H9 (cell line): Measurements from ENCODE around the gene GRB7. TPM values are rescaled to one million over a fixed set of nuclear protein-coding genes. Genes with fewer than 3 reads are reported as not detected.
A peak's percentile ranks its signal among the peaks of the same experiment; 100 is the strongest.

Experiments
- DNase-seq: peaks from one replicate; pipeline ENCODE4 v3.0.0-alpha.2; 2017
- H2AFZ ChIP-seq: one replicate; pipeline ENCODE4 v1.6.1; 2013; ENCODE audit warnings: mild to moderate bottlenecking, low read length, control low read depth, moderate library complexity
- H2AK5ac ChIP-seq: 2 replicates; pipeline ENCODE4 v1.6.1; 2013; ENCODE audit warnings: low read length, control low read depth, mixed read lengths; ENCODE audit not compliant: insufficient read length
- H2BK120ac ChIP-seq: one replicate; pipeline ENCODE4 v1.6.1; 2013; ENCODE audit warnings: low read depth, mild to moderate bottlenecking, low read length, control low read depth, inconsistent platforms; ENCODE audit not compliant: poor library complexity, severe bottlenecking
- H2BK12ac ChIP-seq: 2 replicates; pipeline ENCODE4 v1.6.1; 2013; ENCODE audit warnings: low read length, control low read depth, mixed read lengths, low read depth; ENCODE audit not compliant: insufficient read length
- H2BK15ac ChIP-seq: 2 replicates; pipeline ENCODE4 v1.6.1; 2013; ENCODE audit warnings: low read depth, low read length, control low read depth
- H2BK20ac ChIP-seq: one replicate; pipeline ENCODE4 v1.6.1; 2013; ENCODE audit warnings: low read depth, mild to moderate bottlenecking, low read length, control low read depth, inconsistent platforms; ENCODE audit not compliant: poor library complexity, severe bottlenecking
- H2BK5ac ChIP-seq: 2 replicates; pipeline ENCODE4 v1.6.1; 2013; ENCODE audit warnings: low read length, control low read depth, mixed read lengths; ENCODE audit not compliant: insufficient read length
- H3K14ac ChIP-seq: 2 replicates; pipeline ENCODE4 v1.6.1; 2013; ENCODE audit warnings: low read length, control low read depth; ENCODE audit not compliant: insufficient read depth
- H3K18ac ChIP-seq: 2 replicates; pipeline ENCODE4 v1.6.1; 2013; ENCODE audit warnings: low read depth, mild to moderate bottlenecking, mixed read lengths, low read length, control low read depth; ENCODE audit not compliant: insufficient read length
- H3K23ac ChIP-seq: 2 replicates; pipeline ENCODE4 v1.6.1; 2013; ENCODE audit warnings: low read length, control low read depth, mixed read lengths, low read depth; ENCODE audit not compliant: insufficient read length
- H3K23me2 ChIP-seq: 2 replicates; pipeline ENCODE4 v1.6.1; 2013; ENCODE audit warnings: low read depth, mild to moderate bottlenecking, mixed read lengths, low read length, control low read depth; ENCODE audit not compliant: insufficient read length, poor library complexity, severe bottlenecking
- H3K27ac ChIP-seq: 2 replicates; pipeline ENCODE4 v1.5.1; 2013; ENCODE audit warnings: low read length, control low read depth, mixed read lengths, low read depth; ENCODE audit not compliant: insufficient read length
- H3K27me3 ChIP-seq: 2 replicates; pipeline ENCODE4 v1.6.1; 2013; ENCODE audit warnings: low read length, control low read depth, inconsistent platforms; ENCODE audit not compliant: insufficient read depth
- H3K4ac ChIP-seq: 2 replicates; pipeline ENCODE4 v1.6.1; 2013; ENCODE audit warnings: low read depth, mild to moderate bottlenecking, control low read depth, inconsistent platforms, low read length, moderate library complexity
- H3K4me1 ChIP-seq: 2 replicates; pipeline ENCODE4 v1.6.1; 2013; ENCODE audit warnings: low read length, control low read depth, inconsistent platforms; ENCODE audit not compliant: insufficient read depth
- H3K4me2 ChIP-seq: 2 replicates; pipeline ENCODE4 v1.6.1; 2013; ENCODE audit warnings: low read length, control low read depth, mixed read lengths; ENCODE audit not compliant: insufficient read length, insufficient read depth
- H3K56ac ChIP-seq: 2 replicates; pipeline ENCODE4 v1.6.1; 2013; ENCODE audit warnings: low read depth, mild to moderate bottlenecking, mixed read lengths, low read length, control low read depth; ENCODE audit not compliant: insufficient read length
- H3K79me1 ChIP-seq: 2 replicates; pipeline ENCODE4 v1.6.1; 2013; ENCODE audit warnings: low read depth, mild to moderate bottlenecking, moderate library complexity, low read length, control low read depth, inconsistent platforms; ENCODE audit not compliant: insufficient read depth, poor library complexity, severe bottlenecking
- H3K79me2 ChIP-seq: 2 replicates; pipeline ENCODE4 v1.6.1; 2013; ENCODE audit warnings: low read length, control low read depth, inconsistent platforms; ENCODE audit not compliant: insufficient read depth
- H3K9ac ChIP-seq: 2 replicates; pipeline ENCODE4 v1.6.1; 2013; ENCODE audit warnings: low read length, control low read depth, mixed read lengths; ENCODE audit not compliant: insufficient read length; ENCODE audit errors: extremely low read depth
- H3K9me3 ChIP-seq: one replicate; pipeline ENCODE4 v1.6.1; 2013; ENCODE audit warnings: low read depth, low read length, inconsistent platforms; ENCODE audit not compliant: control insufficient read depth
- H3T11ph ChIP-seq: one replicate; pipeline ENCODE4 v1.6.1; 2013; ENCODE audit warnings: mild to moderate bottlenecking, low read length, control low read depth, inconsistent platforms
- H4K20me1 ChIP-seq: one replicate; pipeline ENCODE4 v1.6.1; 2013; ENCODE audit not compliant: control insufficient read depth, insufficient read length, insufficient read depth
- H4K5ac ChIP-seq: 2 replicates; pipeline ENCODE4 v1.6.1; 2013; ENCODE audit warnings: low read depth, mild to moderate bottlenecking, mixed read lengths, low read length, control low read depth; ENCODE audit not compliant: insufficient read length
- H4K8ac ChIP-seq: replicated peaks from 2 replicates; pipeline ENCODE4 v1.6.1; 2013; ENCODE audit warnings: low read length, control low read depth, mixed read lengths, low read depth; ENCODE audit not compliant: insufficient read length
- H4K91ac ChIP-seq: 2 replicates; pipeline ENCODE4 v1.6.1; 2013; ENCODE audit warnings: low read depth, mild to moderate bottlenecking, moderate library complexity, mixed read lengths, low read length, control low read depth; ENCODE audit not compliant: insufficient read length
- H3K27ac Mint-ChIP-seq, 3 experiments: 2 replicates in 2 of 3; 3 replicates in 1 of 3; pipeline ENCODE4 v1.8.0; 2020 to 2021; ENCODE audit warnings: mixed read lengths in 3 of 3, mild to moderate bottlenecking in 1 of 3, moderate library complexity in 1 of 3
- H3K27me3 Mint-ChIP-seq: 2 replicates; pipeline ENCODE4 v1.8.0; 2021; ENCODE audit warnings: low read depth, mild to moderate bottlenecking, moderate library complexity, mixed read lengths
- H3K36me3 Mint-ChIP-seq, 3 experiments: 2 replicates in 2 of 3; 3 replicates in 1 of 3; pipeline ENCODE4 v1.8.0; 2020 to 2021; ENCODE audit warnings: low read depth in 3 of 3, mixed read lengths in 3 of 3; ENCODE audit not compliant: insufficient read depth in 1 of 3
- H3K4me1 Mint-ChIP-seq, 2 experiments: 2 replicates each; pipeline ENCODE4 v1.8.0; 2020; ENCODE audit warnings: mixed read lengths in 2 of 2
- H3K4me3 Mint-ChIP-seq, 2 experiments: 2 replicates in 1 of 2; 3 replicates in 1 of 2; pipeline ENCODE4 v1.8.0; 2020 to 2021; ENCODE audit warnings: mild to moderate bottlenecking in 2 of 2, mixed read lengths in 2 of 2, moderate library complexity in 1 of 2
- H3K9me3 Mint-ChIP-seq, 2 experiments: 2 replicates in 1 of 2; 3 replicates in 1 of 2; pipeline ENCODE4 v1.8.0; 2020; ENCODE audit warnings: mild to moderate bottlenecking in 2 of 2, mixed read lengths in 2 of 2, moderate library complexity in 1 of 2
- WGBS: extraction: QIAGEN DNeasy Blood & Tissue Kit; methylation state at CpG from one replicate; pipeline ENCODE4 v1.1.7; 2013; ENCODE audit warnings: missing lambda C conversion rate, low lambda C conversion rate, mixed read lengths; ENCODE audit not compliant: insufficient read length; ENCODE audit errors: extremely low coverage; 5-methylcytosine and 5-hydroxymethylcytosine counted together
- total RNA-seq: library from RNA; stranded (reverse); gene quantifications from 2 replicates; pipeline ENCODE4 v1.2.1, GENCODE V29; 2021
- TF ChIP-seq, protein P1 (sequence below): fragments of 200-600 bp; sonication (generic); conservative IDR thresholded peaks from 3 replicates; pipeline ENCODE4 v1.8.0; 2021; ENCODE audit warnings: antibody characterized with exemption, mild to moderate bottlenecking

The GRB7 gene
- total RNA-seq, 1 experiment from 2014 or later, result 55.0 TPM

DNA sequence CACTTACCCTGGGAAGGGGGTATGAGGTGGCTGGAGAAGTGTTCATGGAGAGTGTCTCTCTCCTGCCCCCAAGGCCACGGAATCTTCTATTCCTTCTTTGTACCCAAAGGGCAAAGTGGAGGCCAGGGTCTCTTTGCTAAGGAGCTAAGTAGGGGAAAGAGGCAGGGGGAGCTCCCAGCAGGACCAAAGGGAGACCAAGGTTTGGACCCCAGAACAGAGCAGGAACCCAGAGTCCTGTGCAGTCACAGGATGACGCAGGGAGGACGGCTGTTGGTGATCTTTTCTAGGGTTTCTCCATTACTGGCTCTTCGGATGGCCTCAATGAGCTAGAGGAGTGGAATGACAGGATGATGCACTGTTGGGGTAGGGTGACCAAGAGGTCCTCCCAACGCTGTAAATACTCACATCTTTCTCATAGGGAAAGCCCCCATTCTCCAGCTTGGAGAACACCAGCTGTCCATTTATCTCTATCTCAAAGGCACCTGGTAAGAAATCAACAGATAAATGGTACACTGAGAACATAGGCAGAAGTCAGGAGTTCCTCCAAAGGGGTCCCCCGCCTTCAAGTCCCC lies 8.4 kb upstream of the GRB7 start:
- no peak overlapping the region for H4K8ac ChIP-seq
- no peak overlapping the region for H2AFZ ChIP-seq
- Mint-ChIP-seq H3K4me1 (peaks cover 15 to 16% of the 10 kb centered on the region in 2 experiments), H3K36me3 (peaks cover 34 to 52% (median 51%) of the 10 kb centered on the region in 3 experiments), H3K27ac (peak overlapping the region; percentile 24 to 94 (median 77); a peak in 4 of 7 replicates), H3K9me3 (no peaks in the 10 kb centered on the region), H3K27me3 (no peaks in the 10 kb centered on the region; the same call in 1 of the 2 replicates), H3K4me3 (peak overlapping the region; percentile 82 to 92)
- H3K18ac ChIP-seq, result no peak overlapping the region
- no peaks in the 10 kb centered on the region for H4K20me1 ChIP-seq
- H2BK20ac ChIP-seq, result no peak overlapping the region
- no peaks in the 10 kb centered on the region for H3K79me2 ChIP-seq
- no peak for DNase-seq
- H3K4ac ChIP-seq, result no peak overlapping the region
- no peaks in the 10 kb centered on the region for H3K9me3 ChIP-seq
- H2AK5ac ChIP-seq, result no peak overlapping the region
- no peak overlapping the region for H3K9ac ChIP-seq
- H2BK12ac ChIP-seq, result no peak overlapping the region
- no peak overlapping the region for H4K91ac ChIP-seq
- TF ChIP-seq, protein P1, sequence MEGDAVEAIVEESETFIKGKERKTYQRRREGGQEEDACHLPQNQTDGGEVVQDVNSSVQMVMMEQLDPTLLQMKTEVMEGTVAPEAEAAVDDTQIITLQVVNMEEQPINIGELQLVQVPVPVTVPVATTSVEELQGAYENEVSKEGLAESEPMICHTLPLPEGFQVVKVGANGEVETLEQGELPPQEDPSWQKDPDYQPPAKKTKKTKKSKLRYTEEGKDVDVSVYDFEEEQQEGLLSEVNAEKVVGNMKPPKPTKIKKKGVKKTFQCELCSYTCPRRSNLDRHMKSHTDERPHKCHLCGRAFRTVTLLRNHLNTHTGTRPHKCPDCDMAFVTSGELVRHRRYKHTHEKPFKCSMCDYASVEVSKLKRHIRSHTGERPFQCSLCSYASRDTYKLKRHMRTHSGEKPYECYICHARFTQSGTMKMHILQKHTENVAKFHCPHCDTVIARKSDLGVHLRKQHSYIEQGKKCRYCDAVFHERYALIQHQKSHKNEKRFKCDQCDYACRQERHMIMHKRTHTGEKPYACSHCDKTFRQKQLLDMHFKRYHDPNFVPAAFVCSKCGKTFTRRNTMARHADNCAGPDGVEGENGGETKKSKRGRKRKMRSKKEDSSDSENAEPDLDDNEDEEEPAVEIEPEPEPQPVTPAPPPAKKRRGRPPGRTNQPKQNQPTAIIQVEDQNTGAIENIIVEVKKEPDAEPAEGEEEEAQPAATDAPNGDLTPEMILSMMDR, result no peak
- no peak overlapping the region for H2BK5ac ChIP-seq
- H4K5ac ChIP-seq, result no peak overlapping the region
- H3K14ac ChIP-seq, result no peak overlapping the region
- H2BK120ac ChIP-seq, result no peak overlapping the region
- H3K23me2 ChIP-seq, result peaks cover 5% of the 10 kb centered on the region
- no peak overlapping the region for H2BK15ac ChIP-seq
- no peak overlapping the region for H3K27ac ChIP-seq
- no peaks in the 10 kb centered on the region for H3K27me3 ChIP-seq
- H3K56ac ChIP-seq, result no peak overlapping the region
- H3K23ac ChIP-seq, result no peak overlapping the region
- H3T11ph ChIP-seq, result no peak overlapping the region
- no CpG with 5 or more reads among the region's 6 CpGs for WGBS
- H3K4me2 ChIP-seq, result peak overlapping the region; percentile 75
- no peaks in the 10 kb centered on the region for H3K79me1 ChIP-seq
- H3K4me1 ChIP-seq, result peaks cover 1% of the 10 kb centered on the region; the same call in 1 of the 2 replicates
